SW480 (cell line): ENCODE measurements around the gene GRWD1.

Experiments used
- DNase-seq: peaks from one replicate; pipeline ENCODE4 v3.0.0-alpha.2; 2016; ENCODE audit warnings: low spot score

GRWD1 gene

DNA sequence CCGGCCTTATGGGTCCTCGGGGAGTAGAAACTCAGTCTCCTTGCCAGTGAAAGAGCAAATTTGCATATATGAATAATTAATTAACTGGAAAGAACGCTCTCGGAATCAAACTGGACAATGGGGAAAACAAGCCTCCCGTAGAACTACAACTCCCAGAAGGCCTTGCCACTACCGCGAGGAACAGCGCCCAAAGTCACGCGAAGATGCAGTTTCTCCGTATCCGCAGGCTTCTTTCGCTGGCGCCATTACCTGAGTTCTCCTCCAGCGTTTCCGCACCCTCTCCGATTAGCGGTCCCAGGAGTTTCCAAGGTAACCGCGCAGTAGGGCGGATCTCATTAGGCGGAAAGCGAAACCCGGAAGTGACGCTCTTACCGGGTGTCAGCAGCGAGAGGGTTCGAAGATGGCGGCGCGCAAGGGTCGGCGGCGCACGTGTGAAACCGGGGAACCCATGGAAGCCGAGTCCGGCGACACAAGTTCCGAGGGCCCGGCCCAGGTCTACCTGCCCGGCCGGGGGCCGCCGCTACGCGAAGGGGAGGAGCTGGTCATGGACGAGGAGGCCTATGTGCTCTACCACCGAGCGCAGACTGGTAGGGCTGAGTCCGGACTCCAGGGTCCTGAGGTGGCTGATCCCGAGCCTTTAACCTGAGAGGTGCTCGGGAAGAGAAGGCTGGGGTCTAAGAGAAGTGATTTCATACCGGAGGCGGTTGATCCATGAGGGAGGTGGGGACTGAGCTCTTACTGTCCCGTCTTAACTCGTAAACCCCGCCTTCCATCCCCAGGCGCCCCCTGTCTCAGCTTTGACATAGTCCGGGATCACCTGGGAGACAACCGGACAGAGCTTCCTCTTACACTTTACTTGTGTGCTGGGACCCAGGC lies at the start of gene GRWD1:
TSS of gene GRWD1 (plus strand) at position 378 of the 876 bp plus-strand sequence. CDS start at position 401, 23 bp downstream.
- DNase-seq = peak; percentile 99

DNA sequence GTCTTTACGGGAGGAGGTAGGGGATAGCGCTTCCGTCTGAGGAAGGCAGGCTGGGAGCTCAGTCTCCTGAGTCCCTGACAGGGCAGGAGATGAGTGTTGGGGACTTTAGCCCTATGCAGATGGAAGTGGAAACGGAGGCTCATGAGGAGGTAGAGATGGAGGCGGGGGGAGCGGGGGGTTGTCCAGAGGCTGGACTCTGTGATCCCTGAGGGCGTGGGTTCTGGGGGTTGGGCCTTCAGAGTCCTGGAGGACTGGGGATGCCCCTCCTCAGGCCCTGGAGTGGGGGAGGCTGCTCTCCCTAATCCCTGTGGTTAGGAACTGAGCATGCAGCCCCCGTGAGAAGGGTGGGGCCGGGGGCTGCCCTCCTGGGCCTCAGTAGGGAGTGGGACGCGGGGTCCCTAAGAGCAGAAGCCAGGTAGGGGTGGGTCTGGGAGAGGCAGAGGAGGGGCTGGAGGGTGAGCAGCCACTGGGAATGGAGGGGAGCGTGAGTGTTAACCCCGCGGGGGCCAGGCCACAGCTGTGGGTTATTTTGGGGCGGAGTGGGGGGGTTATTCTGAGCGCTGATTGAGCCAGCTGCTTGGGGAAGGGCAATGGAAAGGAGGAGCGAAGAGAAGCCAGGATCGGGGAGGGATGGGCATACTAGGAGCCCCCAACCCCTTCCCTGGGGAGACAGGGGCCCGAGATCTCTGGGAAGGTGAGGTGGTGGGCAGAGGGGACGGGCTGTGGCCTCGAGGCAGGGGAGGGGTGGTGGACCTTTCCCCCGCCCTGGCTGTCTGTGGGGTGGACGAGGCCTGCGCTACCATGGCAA lies 49.6 kb upstream of the GRWD1 start:
- DNase-seq = no peak

DNA sequence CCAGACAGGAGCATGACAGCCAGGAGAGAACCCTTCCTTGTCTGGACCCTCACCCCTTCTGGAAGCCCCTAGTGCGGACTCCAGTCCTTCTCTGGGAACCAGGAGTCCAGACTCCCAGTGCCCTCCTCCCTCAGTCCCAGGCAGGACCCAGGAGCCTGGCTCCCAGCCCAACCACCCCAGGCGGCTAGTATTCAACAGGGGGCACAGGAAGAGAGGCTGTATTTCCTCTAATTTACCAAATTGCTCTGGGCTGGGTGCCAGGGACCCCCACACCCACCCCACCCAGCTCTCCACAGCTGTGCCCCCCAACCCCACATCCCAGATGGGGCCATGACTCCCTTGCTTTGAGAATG lies 49.0 kb upstream of the GRWD1 start:
- DNase-seq = no peak

- no peak for DNase-seq
Measured at GRCh38 chr19:48397263-48398101, 48.3 kb upstream of the GRWD1 start.

DNA sequence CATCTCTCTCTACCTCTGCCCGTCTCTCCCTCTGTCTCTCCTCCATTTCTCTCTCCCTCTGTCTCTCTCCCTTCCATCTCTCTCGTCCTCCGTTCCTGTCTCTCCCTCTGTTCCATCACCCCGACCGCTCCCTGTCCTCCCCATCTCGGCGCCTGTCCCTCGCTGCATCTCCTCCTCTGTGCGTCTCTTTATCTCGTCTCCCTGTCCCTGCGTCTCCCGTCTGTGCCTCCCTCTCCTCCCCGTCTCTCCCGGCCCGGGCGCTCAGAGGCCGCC lies 47.7 kb upstream of the GRWD1 start:
- peak; percentile 43 for DNase-seq

GRCh38 chr19:48398375-48399235 lies 47.2 kb upstream of the GRWD1 start:
- DNase-seq = peak; percentile 87

DNA sequence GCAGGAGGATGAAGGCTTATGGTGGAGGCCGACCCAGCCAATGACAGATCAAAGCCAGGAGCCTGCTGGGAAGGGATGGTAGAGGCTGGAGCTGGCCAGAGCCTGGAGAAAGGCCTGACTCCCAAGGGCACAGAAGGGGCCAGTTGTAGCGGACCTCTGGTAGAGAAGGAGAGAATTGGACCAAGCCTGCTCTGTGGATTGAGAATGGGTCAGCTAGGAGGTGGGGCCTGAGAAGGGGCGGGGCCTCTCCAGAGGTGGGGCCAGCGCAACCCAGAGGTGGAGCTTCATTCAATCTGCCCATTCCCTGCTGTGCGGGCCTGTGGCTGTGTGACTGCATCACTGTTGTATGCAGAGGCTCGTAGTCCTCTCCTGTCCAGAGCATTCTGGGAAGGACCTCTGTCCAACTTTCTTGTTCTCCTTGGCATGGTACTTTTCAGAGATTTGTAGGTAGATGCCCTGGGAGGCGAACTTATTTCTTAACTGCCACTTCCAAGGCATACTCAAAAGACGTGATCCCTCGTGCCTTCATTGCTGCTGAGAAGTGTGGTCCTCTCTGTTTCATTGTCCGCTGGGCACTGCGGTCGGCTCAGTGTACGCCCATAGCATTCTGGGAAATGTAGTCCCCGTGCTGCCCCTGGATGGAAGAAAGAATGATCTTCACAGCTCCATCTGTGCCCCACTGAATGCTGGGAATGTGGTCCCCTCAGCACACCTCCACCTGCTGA lies 45.6 kb upstream of the GRWD1 start:
- peak; percentile 82 for DNase-seq

DNA sequence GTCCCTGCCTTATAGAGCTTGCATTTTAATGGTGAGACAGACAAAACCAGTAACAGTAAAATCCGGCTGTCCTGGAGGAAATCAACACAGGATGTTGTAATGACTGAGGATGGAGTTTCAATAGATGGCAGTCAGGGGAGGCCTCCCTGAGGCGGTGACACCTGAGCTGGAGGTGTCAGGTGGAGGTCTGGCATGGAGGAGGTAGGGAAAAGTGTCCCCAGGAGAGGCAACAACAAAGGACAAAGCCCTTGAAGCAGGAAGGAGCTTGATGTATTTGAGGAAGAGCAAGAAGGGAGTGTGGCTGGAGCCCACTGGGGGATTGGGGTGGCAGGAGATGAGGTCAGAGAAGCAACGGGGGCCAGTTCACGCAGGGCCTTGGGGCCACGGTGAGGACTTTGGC lies 44.5 kb upstream of the GRWD1 start:
- DNase-seq = no peak

DNA sequence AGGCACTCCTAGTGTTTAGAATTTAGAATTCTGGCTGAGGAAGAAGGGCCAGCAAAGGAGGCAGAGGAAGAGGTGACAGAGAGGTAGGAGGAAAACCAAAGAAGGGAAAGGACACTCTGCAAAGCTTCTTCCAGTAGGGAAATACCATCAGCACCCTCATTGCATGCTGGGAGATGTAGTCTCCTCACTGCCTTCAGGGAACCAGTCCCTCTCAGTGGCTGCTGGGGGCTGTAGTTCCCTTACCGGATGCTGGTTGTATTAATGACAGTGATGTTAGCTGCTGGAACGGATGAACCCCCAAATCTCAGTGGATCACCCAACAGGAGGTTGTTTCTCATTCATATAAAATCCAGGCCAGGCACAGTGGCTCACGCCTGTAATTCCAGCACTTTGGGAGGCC lies 42.2 kb upstream of the GRWD1 start:
- peak; percentile 77 for DNase-seq

DNA sequence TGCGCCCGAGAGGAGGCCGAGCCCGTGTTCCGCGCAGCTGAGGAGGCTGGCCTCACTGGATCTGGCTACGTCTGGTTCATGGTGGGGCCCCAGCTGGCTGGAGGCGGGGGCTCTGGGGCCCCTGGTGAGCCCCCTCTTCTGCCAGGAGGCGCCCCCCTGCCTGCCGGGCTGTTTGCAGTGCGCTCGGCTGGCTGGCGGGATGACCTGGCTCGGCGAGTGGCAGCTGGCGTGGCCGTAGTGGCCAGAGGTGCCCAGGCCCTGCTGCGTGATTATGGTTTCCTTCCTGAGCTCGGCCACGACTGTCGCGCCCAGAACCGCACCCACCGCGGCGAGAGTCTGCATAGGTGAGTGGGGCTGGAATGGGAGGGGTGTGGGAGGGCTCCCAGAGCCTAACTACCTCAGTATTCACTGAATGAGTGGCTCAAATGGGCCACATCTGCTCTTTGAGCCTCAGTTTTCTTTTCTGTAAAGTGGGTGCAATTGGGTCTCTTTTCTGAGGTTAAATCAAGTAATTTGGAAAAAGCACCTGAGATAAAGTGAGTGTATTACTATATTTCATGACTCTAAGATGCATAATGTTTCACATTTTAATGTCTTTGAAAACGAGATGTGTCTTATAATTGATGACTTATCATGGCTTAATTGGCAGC lies 40.6 kb upstream of the GRWD1 start:
- no peak for DNase-seq

DNA sequence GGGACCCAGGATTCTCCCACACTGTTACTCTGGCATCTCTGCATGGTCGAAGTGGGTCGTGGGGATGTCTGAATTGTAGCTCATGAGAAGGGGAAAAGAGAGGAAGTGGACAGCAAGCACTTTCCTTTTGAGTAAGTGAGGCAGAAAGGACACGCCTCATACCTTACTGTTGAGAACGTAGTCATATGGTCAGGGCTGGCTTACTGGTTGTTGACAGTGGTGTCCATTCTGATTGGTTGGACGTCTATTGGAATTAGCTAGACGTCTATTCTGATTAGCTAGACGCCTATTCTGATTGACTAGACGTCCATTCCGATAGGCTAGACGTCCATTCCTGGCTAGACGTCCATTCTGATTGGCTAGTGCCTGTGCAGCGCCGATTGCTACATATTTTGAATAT lies 39.9 kb upstream of the GRWD1 start:
- peak; percentile 49 for DNase-seq

DNA sequence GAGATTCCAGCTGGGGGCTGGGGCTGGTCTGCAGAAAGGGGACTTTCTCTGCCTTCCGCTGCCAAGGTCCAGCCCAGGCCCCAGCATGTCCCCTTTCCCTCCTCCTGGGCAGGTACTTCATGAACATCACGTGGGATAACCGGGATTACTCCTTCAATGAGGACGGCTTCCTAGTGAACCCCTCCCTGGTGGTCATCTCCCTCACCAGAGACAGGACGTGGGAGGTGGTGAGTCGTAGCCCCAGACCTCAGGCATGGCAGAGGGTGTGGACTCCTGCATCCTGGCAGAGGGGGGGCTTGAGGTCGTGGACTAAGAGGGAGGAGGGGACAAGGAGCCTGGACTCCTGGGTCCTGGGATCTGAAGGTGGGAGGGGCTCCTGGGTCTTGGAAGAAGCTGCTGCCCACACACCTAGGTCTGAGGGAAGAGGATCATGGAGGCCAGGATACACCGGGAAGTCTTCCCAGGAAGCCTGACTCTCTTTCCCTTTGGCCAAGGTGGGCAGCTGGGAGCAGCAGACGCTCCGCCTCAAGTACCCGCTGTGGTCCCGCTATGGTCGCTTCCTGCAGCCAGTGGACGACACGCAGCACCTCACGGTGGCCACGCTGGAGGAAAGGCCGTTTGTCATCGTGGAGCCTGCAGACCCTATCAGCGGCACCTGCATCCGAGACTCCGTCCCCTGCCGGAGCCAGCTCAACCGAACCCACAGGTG lies 31.8 kb upstream of the GRWD1 start:
- peak; percentile 34 for DNase-seq

DNA sequence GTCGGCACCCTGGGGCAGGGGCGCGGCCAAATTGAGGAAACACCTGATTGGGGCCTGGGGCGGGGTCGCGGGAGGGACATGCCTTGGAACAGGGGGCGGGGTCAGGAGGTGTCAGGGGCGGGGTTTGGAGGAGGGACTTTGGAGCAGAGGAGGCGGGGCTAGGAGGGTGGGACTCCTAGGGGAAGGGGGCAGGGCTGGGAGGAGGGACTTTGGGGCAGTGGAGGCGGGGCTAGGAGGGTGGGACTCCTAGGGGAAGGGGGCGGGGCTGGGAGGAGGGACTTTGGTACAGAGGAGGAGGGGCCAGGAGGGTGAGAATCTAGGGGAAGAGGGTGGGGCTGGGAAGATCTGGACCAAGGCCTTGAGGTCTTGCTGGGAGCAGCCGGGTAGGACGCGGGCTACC lies 30.4 kb upstream of the GRWD1 start:
- peak; percentile 70 for DNase-seq

- DNase-seq = no peak
Measured at GRCh38 chr19:48415806-48416221, 30.0 kb upstream of the GRWD1 start.

- no peak for DNase-seq
Measured at GRCh38 chr19:48417421-48417820, 28.4 kb upstream of the GRWD1 start.

DNA sequence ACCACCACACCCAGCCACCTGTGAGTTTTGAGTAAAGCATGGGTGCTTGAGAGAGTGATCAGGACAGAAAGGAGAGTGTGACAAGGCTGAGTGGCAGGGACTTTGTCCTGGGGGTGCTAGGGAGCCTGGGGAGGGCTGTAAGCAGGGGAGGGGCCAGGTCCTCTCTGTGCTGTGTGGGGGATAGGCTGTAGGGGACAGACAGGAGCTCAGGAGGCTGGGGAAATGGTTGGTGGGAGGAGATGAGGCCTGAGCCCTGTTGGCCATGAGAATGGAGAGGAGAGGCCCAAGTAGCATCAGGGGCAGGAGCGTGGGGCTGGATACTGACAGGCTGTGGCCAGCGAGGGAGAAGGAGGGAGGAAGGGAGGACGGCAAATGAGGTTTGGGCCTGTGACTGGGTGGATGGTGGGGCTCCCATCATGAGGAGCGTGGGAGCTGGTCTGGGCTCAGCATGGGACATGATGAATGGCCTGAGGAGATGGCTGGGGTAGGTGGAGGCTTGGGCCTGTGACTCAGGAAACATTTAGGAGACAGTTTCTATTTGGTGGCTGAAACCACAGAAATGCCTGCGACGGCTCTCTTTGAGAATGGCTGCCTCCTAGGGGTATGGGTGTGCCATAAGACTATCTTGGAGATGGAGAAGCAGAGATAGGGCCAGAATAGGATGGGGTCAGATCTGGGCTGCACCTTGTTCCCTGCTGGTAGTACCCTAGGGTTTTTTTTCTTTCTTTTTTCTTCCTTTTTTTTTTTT lies 27.3 kb upstream of the GRWD1 start:
- no peak for DNase-seq

- DNase-seq = peak; percentile 55
Measured at GRCh38 chr19:48419158-48419920, 26.4 kb upstream of the GRWD1 start.

DNA sequence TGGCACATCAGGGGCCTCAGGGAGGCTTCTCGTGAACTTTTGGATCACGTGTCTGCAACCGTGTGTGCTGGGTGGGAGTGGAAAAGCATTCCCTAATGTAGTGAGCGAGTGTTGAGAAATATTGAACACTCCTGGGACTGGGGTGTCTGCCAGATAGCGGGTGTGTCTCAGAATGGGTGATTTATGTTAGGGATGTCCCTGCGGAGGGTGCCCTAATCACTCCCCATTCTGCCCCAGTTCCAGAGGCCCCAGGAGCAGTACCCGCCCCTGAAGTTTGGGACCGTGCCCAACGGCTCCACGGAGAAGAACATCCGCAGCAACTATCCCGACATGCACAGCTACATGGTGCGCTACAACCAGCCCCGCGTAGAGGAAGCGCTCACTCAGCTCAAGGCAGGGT lies 24.2 kb upstream of the GRWD1 start:
- no peak for DNase-seq
